ENCODE data around the gene CCDC57.

The CCDC57 gene

GRCh38 chr17:82080789-82081464, 131.7 kb downstream of the CCDC57 start:
- no peak for DNase-seq (ENCODE audit: low spot score)

- no peak for DNase-seq (ENCODE audit: low spot score)
These were observed 132.4 kb downstream of the CCDC57 start for GRCh38 chr17:82080048-82080788.

- no peak for DNase-seq (ENCODE audit: low spot score)
These were observed 133.5 kb downstream of the CCDC57 start for GRCh38 chr17:82079001-82079677.

- no peak for DNase-seq (ENCODE audit: low spot score)
These were observed 134.2 kb downstream of the CCDC57 start for GRCh38 chr17:82078433-82078832.

GRCh38 chr17:82077617-82078358, 134.9 kb downstream of the CCDC57 start:
- DNase-seq (ENCODE audit: low spot score) = no peak

GRCh38 chr17:82076785-82077591, 135.7 kb downstream of the CCDC57 start:
- peak; percentile 42 for DNase-seq (ENCODE audit: low spot score)

GRCh38 chr17:82076018-82076784, 136.4 kb downstream of the CCDC57 start:
- no peak for DNase-seq (ENCODE audit: low spot score)

- DNase-seq (ENCODE audit: low spot score) = no peak
These were observed 139.2 kb downstream of the CCDC57 start for GRCh38 chr17:82073446-82073845.

- DNase-seq (ENCODE audit: low spot score) = no peak
These were observed 139.8 kb downstream of the CCDC57 start for GRCh38 chr17:82072827-82073226.

GRCh38 chr17:82070611-82071010, 142.0 kb downstream of the CCDC57 start:
- no peak for DNase-seq (ENCODE audit: low spot score)

- DNase-seq (ENCODE audit: low spot score) = peak; percentile 67
These were observed 146.9 kb downstream of the CCDC57 start, which contains the start of gene DUS1L for GRCh38 chr17:82065638-82066303. Gene DUS1L (minus strand): TSS chr17:82065804. CDS start chr17:82065059, 745 bp downstream.

- DNase-seq (ENCODE audit: low spot score) = no peak
These were observed 147.4 kb downstream of the CCDC57 start for GRCh38 chr17:82065193-82065637.

- no peak for DNase-seq (ENCODE audit: low spot score)
These were observed 148.0 kb downstream of the CCDC57 start for GRCh38 chr17:82064433-82065192.

- no peak for DNase-seq (ENCODE audit: low spot score)
These were observed 148.9 kb downstream of the CCDC57 start for GRCh38 chr17:82063424-82064415.

- no peak for DNase-seq (ENCODE audit: low spot score)
These were observed 149.7 kb downstream of the CCDC57 start for GRCh38 chr17:82062984-82063368.

- no peak for DNase-seq (ENCODE audit: low spot score)
These were observed 150.3 kb downstream of the CCDC57 start for GRCh38 chr17:82062076-82062983.

Data from RKO (cell line).